ENCODE measurements around the gene VEZF1.

Gene VEZF1

DNA sequence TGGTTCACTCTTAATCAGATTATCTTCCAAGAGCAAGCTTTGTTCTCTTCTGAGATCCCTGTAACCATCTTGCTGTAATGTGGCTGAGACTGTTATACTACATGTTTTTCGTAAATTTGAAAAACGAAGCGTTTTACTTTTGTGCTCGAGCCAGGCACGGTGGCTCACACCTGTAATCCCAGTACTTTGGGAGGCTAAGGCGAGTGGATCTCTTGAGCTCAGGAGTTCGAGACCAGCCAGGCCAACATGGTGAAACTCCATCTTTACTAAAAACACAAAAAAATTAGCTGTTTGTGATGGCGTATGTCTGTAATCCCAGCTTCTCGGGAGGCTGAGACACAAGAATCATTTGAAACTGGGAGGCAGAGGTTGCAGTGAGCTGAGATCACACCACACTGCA is 40.7 kb downstream of the VEZF1 start:
- no peak for DNase-seq

DNA sequence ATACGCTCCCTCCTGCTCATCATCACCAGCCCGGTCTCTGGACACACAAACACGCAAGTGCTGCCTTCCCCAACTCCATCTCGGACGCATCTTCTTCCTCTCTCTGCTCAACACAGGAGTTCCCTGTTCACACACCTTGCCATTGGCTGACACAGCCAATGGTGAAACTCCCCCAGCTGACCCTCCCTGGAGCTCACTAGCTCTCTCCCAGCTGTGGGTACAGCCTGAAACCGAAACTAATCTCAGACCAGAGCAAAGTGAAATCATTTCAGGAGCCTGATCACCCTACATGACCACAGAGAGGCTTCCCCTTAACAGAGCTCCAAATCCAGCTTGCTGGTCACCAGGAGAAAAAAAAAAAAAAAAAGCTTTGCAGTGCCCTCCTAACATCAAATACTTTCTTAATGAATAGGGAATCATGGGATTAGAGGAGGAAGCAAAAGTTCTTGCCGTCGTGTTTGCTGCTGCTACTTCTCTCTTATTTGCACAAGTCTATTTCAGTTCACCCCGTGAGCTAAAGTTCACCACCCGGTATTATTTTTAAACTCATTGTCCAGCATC is 41.2 kb downstream of the VEZF1 start:
- DNase-seq = peak; percentile 70

DNA sequence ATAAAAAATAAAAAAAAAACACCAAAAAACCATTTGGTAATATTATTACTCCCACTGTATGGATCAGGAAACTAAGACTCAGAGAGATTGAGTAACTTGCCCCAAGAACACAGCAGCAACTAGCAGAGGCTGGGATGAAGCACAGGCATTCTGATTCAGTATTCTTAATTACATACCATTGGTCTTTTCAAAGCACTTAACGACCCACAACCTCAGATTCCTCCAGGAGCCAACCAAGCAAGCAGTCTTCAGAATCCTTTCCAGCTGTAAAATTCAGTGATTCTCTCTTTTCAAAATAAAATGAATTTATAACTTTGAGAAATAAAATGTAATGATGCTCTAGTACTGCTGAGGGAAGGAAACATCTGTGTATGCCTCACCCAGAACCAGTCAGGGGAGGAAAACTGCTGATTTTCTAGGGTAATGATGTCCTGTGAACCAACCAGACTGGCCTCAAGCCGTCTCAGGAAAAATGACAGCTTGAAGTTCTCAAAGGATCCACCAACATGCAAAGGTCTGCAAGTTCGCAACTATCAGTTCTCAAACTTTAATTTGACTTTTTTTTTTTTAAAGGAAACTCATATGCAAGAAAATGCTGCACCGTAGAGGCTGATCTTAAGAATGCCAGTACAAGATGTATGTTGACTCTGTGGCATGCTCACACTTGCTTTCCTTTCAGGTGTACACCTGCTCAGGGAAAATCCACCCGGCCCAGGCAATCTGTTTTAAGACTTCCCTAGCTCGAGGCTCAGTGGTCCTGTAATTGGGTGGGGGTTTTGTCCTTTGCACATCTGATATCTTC is 41.9 kb downstream of the VEZF1 start:
- DNase-seq = no peak

DNA sequence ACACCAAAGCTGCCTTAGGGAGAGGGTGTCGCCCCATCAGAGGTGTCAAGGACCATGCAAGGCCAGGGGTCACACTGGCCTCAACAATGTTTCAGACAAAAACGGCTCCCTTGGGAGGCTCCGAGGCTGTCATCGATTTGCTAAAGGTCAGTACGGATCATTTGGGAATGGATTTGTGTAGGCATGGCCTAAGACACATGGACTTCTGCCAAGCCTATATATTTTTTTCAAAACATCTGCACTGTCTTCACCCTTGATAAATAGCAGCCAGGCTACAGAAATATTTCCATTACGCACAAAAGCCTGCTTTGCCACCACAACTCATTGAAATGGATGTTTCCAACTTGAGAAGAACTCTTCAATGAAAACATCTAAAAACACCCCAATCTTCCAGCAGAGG is 43.1 kb downstream of the VEZF1 start:
- DNase-seq = no peak

DNA sequence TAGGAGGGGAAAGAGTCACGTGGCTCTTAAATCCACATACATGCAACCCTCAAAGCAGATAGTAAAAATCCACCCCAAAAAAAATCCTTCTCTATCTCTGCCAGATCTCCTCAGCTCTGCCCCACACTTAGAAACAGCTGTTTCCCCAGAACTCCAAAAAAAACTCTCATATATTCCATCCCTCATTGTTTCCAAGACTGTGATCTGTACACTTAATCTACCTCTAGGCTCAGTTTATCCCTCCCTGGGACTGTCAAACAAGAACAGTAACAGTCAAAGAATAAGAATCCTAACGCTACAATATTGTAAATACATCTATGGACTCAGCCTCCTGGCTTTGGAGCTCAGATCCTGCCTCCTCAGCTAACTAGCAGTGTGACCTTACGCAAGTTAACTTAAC is 44.4 kb downstream of the VEZF1 start:
- no peak for DNase-seq

DNA sequence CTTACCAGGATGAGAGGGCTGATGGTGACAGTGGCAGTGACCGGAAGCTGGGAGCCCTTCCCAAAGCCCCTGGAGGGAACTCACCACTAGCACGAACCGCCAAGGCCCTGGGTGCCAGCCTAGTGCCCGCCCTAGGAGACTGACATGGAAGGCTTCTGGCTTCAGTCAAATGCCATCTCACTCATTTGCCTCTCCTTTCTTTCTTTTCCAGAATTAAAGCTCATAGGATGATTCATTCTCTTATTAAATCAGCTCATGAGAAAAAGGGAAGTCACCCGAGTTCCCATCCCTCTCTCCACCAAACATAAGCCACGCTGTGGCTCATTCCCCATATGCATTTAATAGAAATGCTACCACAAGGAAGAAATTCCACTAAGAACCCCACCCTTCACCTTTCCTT is 44.9 kb downstream of the VEZF1 start:
- DNase-seq = no peak

DNA sequence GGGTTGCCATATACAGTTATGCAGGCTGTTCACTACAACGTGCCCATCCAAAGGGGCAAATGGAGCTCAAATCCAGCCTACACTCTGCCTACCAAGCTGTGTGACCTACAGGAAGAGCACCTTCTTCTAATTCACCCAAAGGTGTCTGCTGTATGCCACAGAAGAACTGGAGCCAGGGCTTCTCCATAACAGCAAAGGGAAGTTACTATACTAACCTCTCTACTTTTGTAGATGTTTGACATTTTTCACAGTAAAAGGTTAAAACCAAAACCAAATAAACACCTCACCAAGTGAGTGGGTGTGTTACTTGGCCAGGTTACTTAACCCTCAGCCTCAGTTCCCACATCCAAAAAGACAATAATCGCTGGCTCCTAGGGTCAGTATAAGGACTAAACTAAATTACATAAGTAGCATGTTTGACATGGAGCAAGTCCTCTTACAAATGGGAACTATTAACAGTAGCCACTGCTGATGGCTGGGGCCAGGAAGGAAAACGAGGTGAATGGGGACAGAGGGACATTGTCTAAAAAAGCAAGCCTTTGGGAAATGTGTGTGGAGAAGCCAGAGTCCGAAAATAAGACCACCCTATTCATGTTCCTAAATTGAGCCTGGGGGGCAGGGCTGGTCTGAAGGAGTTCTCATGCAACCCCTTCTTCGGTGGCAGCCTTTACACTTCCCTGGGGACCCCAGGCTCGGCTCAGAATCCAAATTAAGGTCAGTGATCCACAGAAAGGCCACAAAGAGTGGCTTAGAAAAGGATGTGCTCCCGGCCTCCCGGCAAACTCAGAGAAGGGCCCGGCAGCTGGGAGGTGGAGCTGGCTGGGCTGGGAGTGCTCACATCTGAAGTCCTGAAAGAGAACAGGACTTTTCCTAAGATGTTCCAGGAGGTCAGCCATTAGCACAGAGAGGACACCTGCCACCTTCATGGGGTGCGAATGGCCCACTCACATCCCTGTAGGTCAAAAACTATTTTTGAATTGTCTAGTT is 46.4 kb downstream of the VEZF1 start:
- no peak for DNase-seq

DNA sequence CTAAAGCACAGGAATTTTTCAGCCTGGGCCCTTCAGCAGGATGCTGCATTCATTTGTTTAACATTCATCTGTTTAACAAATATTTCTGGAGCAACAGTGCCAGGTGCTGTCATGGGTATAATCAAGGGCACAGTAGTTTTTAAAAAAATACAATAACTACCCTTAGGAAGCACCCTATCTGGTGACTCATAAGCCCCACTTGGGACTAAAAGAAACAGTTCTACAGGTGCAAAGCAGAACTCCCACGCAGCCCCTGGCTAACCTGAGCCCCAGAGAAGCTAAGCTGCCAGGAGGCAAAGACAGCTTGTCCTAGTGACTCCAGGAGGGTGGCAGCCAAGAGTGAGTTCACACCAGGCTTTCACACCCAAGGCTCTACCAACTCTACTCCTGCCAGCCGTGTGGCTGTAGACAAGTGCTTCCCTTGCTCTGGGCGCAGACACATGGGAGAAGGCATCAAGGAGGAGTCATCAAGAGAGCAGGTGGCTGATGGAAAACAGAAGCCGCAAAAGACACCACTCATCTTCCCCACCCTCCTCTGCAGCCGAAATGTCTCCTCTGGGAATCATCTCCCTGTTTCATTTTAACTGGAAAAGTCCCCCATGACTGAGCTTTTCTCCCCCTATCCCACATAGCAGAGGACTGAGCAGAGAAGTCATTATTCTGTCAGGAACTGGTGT is 47.3 kb downstream of the VEZF1 start:
- DNase-seq = no peak

DNA sequence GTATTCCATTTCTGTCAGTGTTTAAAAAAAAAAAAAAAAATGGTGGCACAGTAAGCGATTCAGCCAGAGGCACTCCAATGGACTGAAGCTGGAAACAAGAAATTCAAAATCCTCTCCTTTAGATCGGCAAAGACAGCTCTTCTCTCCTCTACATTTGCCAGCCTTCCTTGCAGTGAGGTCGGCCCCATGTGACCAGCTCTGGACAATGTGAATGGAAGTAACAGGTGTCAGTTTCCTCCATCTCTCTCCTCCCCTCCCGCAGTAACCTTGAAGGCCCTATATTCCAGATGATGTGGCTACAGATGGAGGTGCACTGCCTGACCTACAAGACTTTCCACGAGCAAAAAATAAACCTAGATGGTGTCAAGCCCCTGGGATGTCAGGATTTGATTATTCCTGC is 47.8 kb downstream of the VEZF1 start:
- no peak for DNase-seq

DNA sequence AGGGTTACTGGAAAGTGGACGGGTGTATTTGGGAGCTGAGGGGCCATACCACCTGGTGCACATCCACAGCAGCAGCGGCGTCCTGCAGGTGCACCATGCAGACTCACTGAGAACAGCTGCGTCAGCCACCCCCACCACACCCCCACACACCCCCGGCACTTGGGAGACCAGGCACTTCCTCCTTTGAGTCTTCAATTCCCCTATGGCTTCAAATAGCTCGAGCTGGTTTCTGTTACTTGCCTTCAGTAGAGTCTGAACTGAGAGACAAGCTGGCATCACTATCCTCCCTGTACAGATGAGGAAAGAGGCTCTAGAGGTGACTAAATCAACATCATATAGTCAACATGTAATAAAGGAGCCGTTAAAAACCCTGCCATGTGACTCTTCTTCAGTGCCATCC is 48.3 kb downstream of the VEZF1 start:
- DNase-seq = peak; percentile 84

DNA sequence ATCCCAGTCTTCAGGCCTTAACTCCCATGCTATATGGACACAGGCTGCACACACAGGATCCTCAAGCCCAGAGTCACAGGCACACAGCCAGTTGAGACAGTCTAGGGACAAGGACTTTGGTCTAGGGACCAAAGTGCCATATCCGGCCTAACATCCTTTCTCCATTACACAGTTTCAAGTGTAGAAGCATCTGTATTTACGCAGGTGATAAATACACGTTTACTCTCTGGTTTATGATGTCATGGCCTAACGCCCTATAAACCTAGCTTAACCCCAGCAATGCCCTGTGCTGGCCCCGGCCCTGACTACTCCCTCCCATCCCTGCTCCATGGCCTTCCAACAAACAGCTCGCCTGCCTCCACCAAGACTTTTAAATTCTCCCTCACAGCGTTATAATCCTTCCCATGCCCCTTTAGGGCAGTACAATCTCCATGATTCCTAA is 50.0 kb downstream of the VEZF1 start:
- DNase-seq = no peak

DNA sequence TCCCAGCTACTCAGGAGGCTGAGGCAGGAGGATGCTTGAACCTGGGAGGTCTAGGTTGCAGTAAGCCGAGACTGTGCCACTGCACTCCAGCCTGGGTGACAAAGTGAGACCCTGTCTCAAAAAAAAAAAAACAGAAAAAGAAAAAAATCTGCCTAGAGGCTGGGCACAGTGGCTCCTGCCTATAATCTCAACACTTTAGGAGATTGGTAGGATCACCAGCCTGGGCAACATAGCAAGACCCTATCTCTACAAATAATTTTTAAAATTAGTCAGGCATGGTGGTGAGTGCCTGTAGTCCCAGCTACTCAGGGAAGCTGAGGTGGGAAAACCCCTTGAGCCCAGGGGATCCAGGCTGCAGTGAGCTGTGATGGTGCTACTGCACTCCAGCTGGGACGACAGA is 50.6 kb downstream of the VEZF1 start:
- no peak for DNase-seq

DNA sequence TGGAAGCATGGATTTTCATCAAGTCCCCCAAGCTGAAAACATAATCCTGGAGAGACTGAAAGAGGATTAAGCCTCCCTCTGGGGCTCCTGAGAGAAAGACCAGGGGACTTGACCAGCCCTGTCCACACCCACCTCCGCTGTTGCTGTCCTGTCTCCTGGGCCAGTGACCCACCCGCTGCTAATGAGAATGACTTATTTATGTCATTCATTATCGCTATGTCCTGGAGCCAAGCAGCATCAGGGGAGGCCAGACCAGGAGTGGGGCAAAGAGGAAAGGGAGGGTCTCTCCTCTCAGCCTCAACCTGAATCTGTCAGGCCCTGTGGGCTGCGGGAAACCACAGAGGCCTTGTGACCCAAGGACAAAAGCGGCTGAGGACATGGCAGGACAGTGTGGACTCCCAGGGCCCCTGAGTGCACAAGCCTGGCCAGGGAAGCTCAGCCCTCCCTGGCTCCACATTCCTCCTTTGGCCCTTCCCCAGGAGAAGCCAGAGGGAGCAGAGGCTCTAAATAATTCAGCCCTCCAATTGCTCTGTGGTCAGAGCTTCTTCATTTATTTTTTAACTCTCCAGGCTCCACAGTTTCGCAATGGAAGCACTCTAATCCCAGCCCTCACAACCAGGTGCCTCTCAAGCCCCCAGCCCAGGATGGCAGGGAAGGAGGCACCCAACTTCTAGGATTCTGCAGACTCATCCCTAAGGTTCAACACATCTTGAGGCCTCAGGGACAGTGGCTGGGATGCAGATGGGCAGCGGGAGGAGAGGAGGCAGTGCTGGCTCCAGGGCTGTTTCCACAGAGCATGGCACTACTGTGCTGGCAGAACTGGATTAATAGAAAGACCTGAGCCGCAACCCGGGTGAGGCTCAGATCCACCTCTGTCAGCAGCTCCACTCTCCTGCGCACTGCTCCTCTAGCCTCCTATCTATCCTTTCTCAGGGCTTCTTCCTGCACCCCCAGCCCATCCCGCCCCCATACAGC is 51.9 kb downstream of the VEZF1 start:
- DNase-seq = no peak

DNA sequence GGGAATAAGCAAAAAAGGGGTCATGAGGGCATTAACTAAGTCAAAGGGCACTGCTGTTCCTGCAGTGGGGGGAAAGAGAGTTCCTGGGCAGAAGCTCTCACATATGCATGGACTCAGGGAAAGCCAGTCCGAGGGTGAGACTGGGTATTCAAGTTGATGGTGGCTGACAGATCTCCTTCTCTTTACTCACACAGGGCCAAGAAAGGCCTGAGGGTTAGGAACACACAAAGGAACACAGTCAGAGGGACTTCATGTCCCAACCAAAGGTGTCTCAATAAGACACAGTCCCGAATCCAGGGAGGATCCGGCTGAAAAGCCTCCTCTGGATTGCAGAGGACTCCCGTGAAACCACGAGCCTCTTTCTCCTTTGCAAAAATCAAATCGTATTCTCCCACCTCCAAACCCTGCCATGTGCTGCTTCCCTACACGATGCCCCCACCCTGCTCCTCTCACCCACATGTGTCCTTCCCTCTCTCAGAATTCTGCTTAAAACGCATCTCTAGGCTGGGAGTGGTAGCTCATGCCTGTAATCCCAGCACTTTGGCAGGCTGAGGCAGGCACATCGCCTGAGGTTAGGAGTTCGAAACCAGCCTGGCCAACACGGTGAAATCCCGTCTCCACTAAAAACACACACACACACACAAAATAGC is 56.4 kb downstream of the VEZF1 start:
- DNase-seq = no peak

DNA sequence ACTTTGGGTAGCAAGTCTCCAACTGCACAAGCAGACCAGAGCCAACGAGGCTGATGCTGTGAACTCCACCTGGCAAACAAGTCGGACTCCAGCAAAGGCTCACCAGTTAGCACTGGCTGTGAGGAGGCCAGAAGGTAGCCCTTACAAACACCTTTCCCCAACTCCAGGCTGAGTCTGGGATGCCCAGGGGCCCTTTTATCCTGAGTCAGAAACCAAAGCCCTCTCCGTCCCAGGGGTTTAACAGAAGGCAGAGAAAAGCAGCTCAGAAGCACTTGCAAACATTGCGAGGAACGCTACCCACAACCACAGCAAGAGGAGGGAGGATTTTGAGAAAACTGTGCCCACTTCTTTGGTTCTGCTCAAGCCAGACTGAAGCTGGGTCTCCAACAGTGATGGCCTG is 57.8 kb downstream of the VEZF1 start:
- no peak for DNase-seq

DNA sequence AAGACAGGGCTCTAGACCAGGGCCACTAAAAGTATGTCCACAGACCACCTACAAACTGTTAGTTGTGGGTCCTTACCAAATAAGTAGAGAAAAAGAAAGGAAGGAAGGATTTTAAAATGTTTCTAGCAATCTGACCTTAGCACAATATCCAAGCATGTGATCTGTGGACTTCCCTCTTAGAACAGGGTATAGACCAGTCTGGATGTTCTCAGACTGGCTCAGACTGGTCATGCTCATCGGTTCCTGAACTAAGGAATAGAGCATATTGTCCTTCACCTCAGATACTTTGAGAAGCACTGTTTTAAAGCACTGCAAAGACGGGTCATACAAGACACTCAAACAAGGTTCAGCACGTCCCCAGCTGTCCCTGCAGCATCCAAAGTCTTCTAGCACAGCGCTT is 58.7 kb downstream of the VEZF1 start:
- no peak for DNase-seq

DNA sequence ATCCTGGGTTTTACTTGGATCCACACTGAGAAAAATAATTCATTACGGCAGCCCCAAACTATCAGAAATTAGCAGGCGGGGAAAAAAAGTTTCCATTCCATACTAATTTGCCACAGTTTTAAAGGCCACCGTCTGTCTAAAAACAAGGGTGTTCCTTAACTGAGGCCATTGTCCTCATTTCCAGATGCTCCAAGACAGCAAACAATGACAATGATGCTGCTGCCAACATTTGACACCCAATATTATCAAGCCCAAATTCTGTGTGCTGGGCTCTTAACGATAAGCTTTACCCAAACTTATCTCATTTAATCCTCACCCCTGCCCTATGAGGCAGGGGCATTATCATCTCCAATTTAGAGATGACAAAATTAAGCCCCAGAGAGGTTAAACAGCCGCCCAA is 59.1 kb downstream of the VEZF1 start:
- no peak for DNase-seq

DNA sequence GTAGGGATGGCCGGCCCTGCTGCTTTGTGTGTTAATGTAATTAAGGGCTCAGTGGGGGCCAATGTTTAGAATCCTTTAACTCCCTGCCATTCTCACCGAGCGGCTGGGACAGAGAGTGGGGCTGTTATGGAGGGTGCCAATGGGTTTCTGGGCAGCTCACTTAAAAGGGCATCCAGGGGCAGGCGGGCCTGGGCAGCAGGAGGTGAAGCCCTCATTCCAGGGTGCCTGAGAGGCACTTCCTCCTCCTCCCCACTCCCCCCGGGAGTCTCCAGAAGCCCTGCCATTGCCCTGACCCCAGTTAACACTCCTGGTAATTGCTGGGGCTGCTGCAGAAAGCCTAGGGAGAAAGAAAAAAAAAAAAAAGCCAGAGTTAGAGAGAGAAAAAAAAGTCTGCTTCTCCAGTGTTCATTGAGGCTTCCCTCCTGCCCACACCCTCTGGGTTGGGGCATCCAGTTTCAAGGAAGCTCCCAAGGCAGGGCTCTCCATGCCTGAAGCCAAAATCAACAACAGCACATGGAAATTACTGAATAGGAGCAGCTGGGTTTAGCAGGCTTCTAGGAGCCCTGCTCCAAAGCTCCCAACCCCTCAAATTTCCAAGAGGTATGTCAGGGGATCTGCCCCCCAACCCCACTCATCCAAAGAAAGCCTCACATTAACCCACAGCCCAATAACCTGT is 60.9 kb downstream of the VEZF1 start:
- peak; percentile 56 for DNase-seq

DNA sequence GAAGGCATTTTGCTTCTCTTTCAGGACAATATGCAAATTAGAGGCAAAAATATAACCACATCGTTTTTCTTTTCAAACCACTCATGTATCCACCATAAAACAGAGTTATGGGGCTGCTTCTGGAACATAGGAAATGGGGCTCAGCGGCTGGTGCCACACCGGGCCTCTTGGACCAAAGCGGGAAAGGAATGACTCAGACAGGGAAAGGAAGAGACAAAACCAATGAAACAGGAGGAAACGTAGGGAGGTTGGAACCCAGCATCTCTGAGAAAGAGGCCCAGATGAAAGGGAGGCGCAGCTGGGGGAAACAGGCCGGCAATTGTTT is 61.4 kb downstream of the VEZF1 start:
- no peak for DNase-seq

DNA sequence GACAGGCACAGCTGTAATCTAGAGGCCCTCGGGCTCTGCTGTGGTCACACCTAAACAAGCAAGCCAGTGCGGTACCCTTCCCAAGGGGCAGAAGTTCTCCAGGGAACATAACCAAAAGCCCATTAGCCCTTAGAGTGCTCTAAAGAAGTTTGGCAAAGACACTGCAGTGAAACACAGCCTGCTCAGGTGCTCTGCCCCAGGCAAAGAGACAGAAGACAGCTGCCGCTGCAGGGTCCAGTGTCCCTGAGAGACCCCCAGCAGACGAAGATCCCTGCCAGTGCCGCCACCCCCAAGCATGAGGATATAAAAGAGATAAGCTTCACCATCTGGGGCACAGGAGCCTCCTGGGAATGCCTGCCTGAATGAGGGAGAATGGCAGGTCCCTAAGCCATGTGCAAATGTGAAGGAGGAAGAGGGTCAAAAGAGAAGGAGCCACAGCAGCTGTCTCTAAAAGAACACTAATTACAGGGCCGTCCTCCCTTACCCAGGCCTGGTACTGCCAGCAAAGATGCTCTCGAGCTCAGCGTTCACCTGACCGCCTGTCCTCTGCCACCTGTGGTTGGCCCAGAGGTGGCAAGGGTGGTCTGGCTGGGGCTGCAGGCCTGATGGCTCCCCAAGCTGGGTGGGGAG is 62.6 kb downstream of the VEZF1 start:
- DNase-seq = peak; percentile 54

Measured in NCI-H2107 (cell line).